K562 (cell line): Measurements from ENCODE around the gene PPFIA3. TPM values are rescaled to one million over a fixed set of nuclear protein-coding genes. Genes with fewer than 3 reads are reported as not detected.

Experiments used
- ATAC-seq: fragments of 200-7000 bp; cut with Tn5 transposase; 3 replicates; pipeline ENCODE4 v1.9.1; 2020; ENCODE audit warnings: moderate library complexity
- BruUV-seq: library from RNA; stranded (reverse); fragments of 400-500 nt; replicated peaks from 2 replicates; lab custom pipeline; 2021; lab: Mats Ljungman, UMichigan
- CTCF ChIA-PET: fragments of 300-600 bp; formaldehyde crosslinking; extraction: SDS; loops from one replicate; lab custom pipeline; 2021; ENCODE audit warnings: low intra/inter-chr PET ratio; lab: Yijun Ruan, JAX
- POLR2A ChIA-PET: fragments of 300-600, 350-650 bp; sonication (Branson Sonifier 250); formaldehyde crosslinking; extraction: SDS; loops from one replicate; lab custom pipeline; 2021; ENCODE audit warnings: antibody characterized with exemption, inconsistent platforms; lab: Yijun Ruan, JAX
- DNase-seq, 4 experiments: peaks; one replicate each; pipeline versions ENCODE4 v3.0.0 to v3.0.0-alpha.2; 2011 to 2018; ENCODE audit warnings: low spot score in 3 of 4, mixed read lengths in 3 of 4; ENCODE audit errors: extremely low read depth in 1 of 4
- FAIRE-seq: peaks from 2 replicates; lab custom pipeline; 2011; peaks lifted over from hg19 to GRCh38; lab: Jason Lieb, UNC
- H2AFZ ChIP-seq: 2 replicates; pipeline ENCODE4 v1.6.0; 2011; ENCODE audit warnings: low read depth, low read length, control low read depth, inconsistent platforms
- H3K27ac ChIP-seq: fragments of 200-600 bp; 3 replicates; pipeline ENCODE4 v1.8.0; 2011; ENCODE audit warnings: low read depth, mild to moderate bottlenecking, control low read depth, inconsistent platforms, low read length, moderate library complexity, mixed read lengths; ENCODE audit errors: extremely low read depth
- H3K27me3 ChIP-seq, 2 experiments: fragments of 300-600 bp in 1 of 2; 2 replicates in 1 of 2; 3 replicates in 1 of 2; pipeline versions ENCODE4 v1.6.0 to v1.8.0; 2011; ENCODE audit warnings: inconsistent platforms in 2 of 2, low read length in 2 of 2, mild to moderate bottlenecking in 1 of 2, mixed read lengths in 1 of 2, moderate library complexity in 1 of 2; ENCODE audit not compliant: control insufficient read depth in 2 of 2, insufficient read depth in 2 of 2
- H3K36me3 ChIP-seq: fragments of 300-600 bp; 3 replicates; pipeline ENCODE4 v1.8.0; 2011; ENCODE audit warnings: mild to moderate bottlenecking, low read length, inconsistent platforms; ENCODE audit not compliant: control insufficient read depth, insufficient read depth
- H3K4me1 ChIP-seq, 2 experiments: fragments of 200-600 bp in 1 of 2; replicated peaks in 1 of 2; 2 replicates in 1 of 2; 3 replicates in 1 of 2; pipeline versions ENCODE4 v1.5.1 to v1.8.0; 2011; ENCODE audit warnings: inconsistent platforms in 2 of 2, low read length in 2 of 2, mild to moderate bottlenecking in 1 of 2, mixed read lengths in 1 of 2, moderate library complexity in 1 of 2; ENCODE audit not compliant: control insufficient read depth in 2 of 2, insufficient read depth in 2 of 2
- H3K4me2 ChIP-seq: 2 replicates; pipeline ENCODE4 v1.6.1; 2011; ENCODE audit warnings: low read length, control low read depth, inconsistent platforms, mixed read lengths; ENCODE audit not compliant: insufficient read depth
- H3K4me3 ChIP-seq: fragments of 200-600 bp; sonication (generic), shearing (Covaris generic); 2 replicates; pipeline ENCODE4 v1.5.1; 2016; ENCODE audit warnings: control low read depth, inconsistent platforms
- H3K79me2 ChIP-seq: fragments of 200-600 bp; 3 replicates; pipeline ENCODE4 v1.8.0; 2011; ENCODE audit warnings: low read length, inconsistent platforms; ENCODE audit not compliant: control insufficient read depth, insufficient read depth
- H3K9ac ChIP-seq, 2 experiments: 2 replicates each; pipeline versions ENCODE4 v1.6.0 to v1.6.1; 2011; ENCODE audit warnings: low read depth in 2 of 2, low read length in 2 of 2, control low read depth in 1 of 2, inconsistent platforms in 1 of 2, mild to moderate bottlenecking in 1 of 2, mixed read lengths in 1 of 2; ENCODE audit not compliant: insufficient read depth in 1 of 2
- H3K9me1 ChIP-seq: one replicate; pipeline ENCODE4 v1.6.0; 2011; ENCODE audit warnings: inconsistent platforms, mild to moderate bottlenecking, low read length, moderate library complexity; ENCODE audit not compliant: control insufficient read depth, insufficient read depth
- H3K9me3 ChIP-seq: replicated peaks from 2 replicates; pipeline ENCODE4 v1.5.1; 2011; ENCODE audit warnings: low read depth, low read length, inconsistent platforms; ENCODE audit not compliant: control insufficient read depth, insufficient read depth
- H4K20me1 ChIP-seq: replicated peaks from 2 replicates; pipeline ENCODE4 v1.6.1; 2011; ENCODE audit warnings: low read length, inconsistent platforms, mixed read lengths; ENCODE audit not compliant: control insufficient read depth, insufficient read depth
- EZH2 ChIP-seq: IDR thresholded peaks from 2 replicates; pipeline ENCODE4 v1.6.1; 2012; ENCODE audit warnings: low read depth, mild to moderate bottlenecking, inconsistent platforms, low read length, borderline replicate concordance
- GATA2 ChIP-seq: sonication (generic); formaldehyde crosslinking; IDR thresholded peaks from 2 replicates; pipeline ENCODE4 v1.4.0; 2020; ENCODE audit warnings: mild to moderate bottlenecking, missing genetic modification reagents
- HDAC1 ChIP-seq, 2 experiments: fragments of 450-650 bp; IDR thresholded peaks; 2 replicates each; pipeline ENCODE4 v1.6.1; 2016 to 2017; ENCODE audit warnings: inconsistent platforms in 1 of 2, mild to moderate bottlenecking in 1 of 2, moderate library complexity in 1 of 2
- JUND ChIP-seq, 2 experiments: IDR thresholded peaks; 2 replicates in 1 of 2; 3 replicates in 1 of 2; pipeline ENCODE4 v1.6.1; 2011; ENCODE audit warnings: borderline replicate concordance in 2 of 2, low read depth in 2 of 2, low read length in 2 of 2, improper control_type of control experiment in 1 of 2, missing biosample characterization in 1 of 2, missing genetic modification characterization in 1 of 2, missing genetic modification reagents in 1 of 2
- LARP7 ChIP-seq: fragments of 450-650 bp; IDR thresholded peaks from 2 replicates; pipeline ENCODE4 v1.6.1; 2016
- MAFK ChIP-seq: IDR thresholded peaks from 2 replicates; pipeline ENCODE4 v1.6.1; 2011; ENCODE audit warnings: low read length, improper control_type of control experiment
- RFX5 ChIP-seq: IDR thresholded peaks from 2 replicates; pipeline ENCODE4 v1.6.1; 2011; ENCODE audit warnings: low read depth, mild to moderate bottlenecking, improper control_type of control experiment, low read length
- RFX7 ChIP-seq: fragments of 250-450 bp; sonication (Bioruptor Pico); IDR thresholded peaks from 2 replicates; pipeline ENCODE4 v1.5.1; 2021; ENCODE audit warnings: mild to moderate bottlenecking
- SRF ChIP-seq, 2 experiments: fragments of 250-450, 450-650 bp in 1 of 2; sonication (Bioruptor Pico) in 1 of 2; sonication (generic) in 1 of 2; formaldehyde crosslinking; IDR thresholded peaks; 2 replicates each; pipeline versions ENCODE4 v1.5.0 to v1.5.1; 2020 to 2022; ENCODE audit warnings: mild to moderate bottlenecking in 1 of 2, missing genetic modification reagents in 1 of 2
- TAF9B ChIP-seq: fragments of 450-650 bp; IDR thresholded peaks from 2 replicates; pipeline ENCODE4 v1.6.1; 2018; ENCODE audit warnings: mild to moderate bottlenecking; ENCODE audit not compliant: partially characterized antibody
- ZNF232 ChIP-seq: sonication (generic); formaldehyde crosslinking; IDR thresholded peaks from 2 replicates; pipeline ENCODE4 v1.8.0; 2022; ENCODE audit warnings: mild to moderate bottlenecking, missing genetic modification reagents
- ZNF280A ChIP-seq: fragments of 450-650 bp; IDR thresholded peaks from 2 replicates; pipeline ENCODE4 v1.6.1; 2018; ENCODE audit warnings: mild to moderate bottlenecking, low read depth; ENCODE audit not compliant: partially characterized antibody
- WGBS: fragments of 100-300 bp; shearing (Covaris generic); methylation state at CpG from one replicate; pipeline ENCODE4 v1.1.6; 2016; ENCODE audit warnings: low coverage, mixed read lengths; ENCODE audit not compliant: insufficient coverage; ENCODE audit errors: missing lambda C conversion rate; 5-methylcytosine and 5-hydroxymethylcytosine counted together
- in situ Hi-C: fragments of 300-500 bp; cut with MboI; formaldehyde crosslinking; loops from 4 replicates; pipeline ENCODE4 v1.15.0; 2018; ENCODE audit warnings: inconsistent platforms, mixed read lengths
- intact Hi-C: fragments of 100-400 bp; cut with micrococcal nuclease; formaldehyde crosslinking; loops from 2 replicates; pipeline ENCODE4 v1.14.2; 2022
- polyA plus RNA-seq, 8 experiments: library from polyadenylated mRNA; depleted of rRNA in 4 of 8; stranded (reverse) in 5 of 8; unstranded in 3 of 8; fragments of >200 nt; fragmentation: Nextera tagmentation in 2 of 8; fragmentation: Illumina TruSeq in 1 of 8; extraction: Ambion mirVana in 2 of 8; extraction: Trizol in 1 of 8; gene quantifications; 2 replicates each; pipeline versions ENCODE4 v1.2.1 to v1.2.3, GENCODE V29; 2011 to 2014; ENCODE audit warnings: inconsistent platforms in 1 of 8, missing spikeins in 1 of 8
- total RNA-seq, 7 experiments: library from RNA; depleted of rRNA in 6 of 7; stranded (reverse); fragments of >200 nt in 6 of 7; fragmentation: Illumina TruSeq in 2 of 7; extraction: Trizol in 2 of 7; gene quantifications; 2 replicates each; pipeline versions ENCODE4 v1.2.1 to v1.2.3, GENCODE V29; 2011 to 2021; ENCODE audit warnings: low replicate concordance in 1 of 7
- TF ChIP-seq, protein P1 (sequence below): sonication (generic); formaldehyde crosslinking; IDR thresholded peaks from 2 replicates; pipeline ENCODE4 v1.8.0; 2023; ENCODE audit warnings: missing genetic modification reagents, mild to moderate bottlenecking, borderline replicate concordance

PPFIA3 gene
- total and polyA plus RNA-seq, 9 of the 15 experiments (the other 6 are each of a cell fraction or from before 2014, with no cell fraction given) = 0.10 to 53.0 (median 17.6) TPM

GRCh38 chr19:49127674-49128544 is 8.6 kb downstream of the PPFIA3 start:
- peak overlapping the region; percentile 55 for H3K4me3 ChIP-seq
- H3K9me3 ChIP-seq = no peaks in the 10 kb centered on the region
- peak overlapping the region; percentile 100 for H3K4me2 ChIP-seq
- POLR2A ChIA-PET = interaction anchor here (0.6 to 3.1 kb wide), 10 partner anchors 8 to 72 kb away, joined by 3 to 15 read pairs (median 4); partner anchors contain the start of genes HRC and TRPM4
- in situ Hi-C loops = no loop called here
- CTCF ChIA-PET = no interaction called here
- H3K4me1 ChIP-seq = peaks cover 19 to 48% of the 10 kb centered on the region in 2 experiments
- peak overlapping the region; percentile 100 for H2AFZ ChIP-seq
- H4K20me1 ChIP-seq = no peaks in the 10 kb centered on the region
- WGBS = 5% methylated on average over 56 of the region's 63 CpGs
- peak overlapping the region; percentile 76 to 92 for H3K9ac ChIP-seq
- intact Hi-C loops = loop anchor here (2.0 kb wide), 1 partner anchor 15 kb away; no protein-coding TSS in a partner anchor
- no peaks in the 10 kb centered on the region for H3K27me3 ChIP-seq
- peak overlapping the region; percentile 74 for H3K27ac ChIP-seq
- ATAC-seq (peak; percentile 97), FAIRE-seq (peak; percentile 95), DNase-seq (peak; percentile 95 to 97 (median 96))
- TSS peak; percentile 82 for BruUV-seq
- H3K9me1 ChIP-seq = no peaks in the 10 kb centered on the region
- peaks cover 20% of the 10 kb centered on the region; the same call in 2 of the 3 replicates for H3K36me3 ChIP-seq
- peaks cover 17% of the 10 kb centered on the region; the same call in 2 of the 3 replicates for H3K79me2 ChIP-seq
- TF ChIP-seq JUND (IDR thresholded peaks at IDR 0.05; ENCODE audit: borderline replicate concordance, low read depth, low read length) = peak; percentile 36; the same call in 1 of the 2 replicates
- TF ChIP-seq JUND (tag; IDR thresholded peaks at IDR 0.05; ENCODE audit: borderline replicate concordance, low read depth, low read length) = peak; percentile 27; the same call in 1 of the 3 replicates
- TF ChIP-seq EZH2 = no peak
- TF ChIP-seq SRF (CRISPR knock-in tag; IDR thresholded peaks at IDR 0.05) = peak in 1 of 2 experiments; percentile 84; a peak in 2 of 4 replicates
- TF ChIP-seq, protein P1, sequence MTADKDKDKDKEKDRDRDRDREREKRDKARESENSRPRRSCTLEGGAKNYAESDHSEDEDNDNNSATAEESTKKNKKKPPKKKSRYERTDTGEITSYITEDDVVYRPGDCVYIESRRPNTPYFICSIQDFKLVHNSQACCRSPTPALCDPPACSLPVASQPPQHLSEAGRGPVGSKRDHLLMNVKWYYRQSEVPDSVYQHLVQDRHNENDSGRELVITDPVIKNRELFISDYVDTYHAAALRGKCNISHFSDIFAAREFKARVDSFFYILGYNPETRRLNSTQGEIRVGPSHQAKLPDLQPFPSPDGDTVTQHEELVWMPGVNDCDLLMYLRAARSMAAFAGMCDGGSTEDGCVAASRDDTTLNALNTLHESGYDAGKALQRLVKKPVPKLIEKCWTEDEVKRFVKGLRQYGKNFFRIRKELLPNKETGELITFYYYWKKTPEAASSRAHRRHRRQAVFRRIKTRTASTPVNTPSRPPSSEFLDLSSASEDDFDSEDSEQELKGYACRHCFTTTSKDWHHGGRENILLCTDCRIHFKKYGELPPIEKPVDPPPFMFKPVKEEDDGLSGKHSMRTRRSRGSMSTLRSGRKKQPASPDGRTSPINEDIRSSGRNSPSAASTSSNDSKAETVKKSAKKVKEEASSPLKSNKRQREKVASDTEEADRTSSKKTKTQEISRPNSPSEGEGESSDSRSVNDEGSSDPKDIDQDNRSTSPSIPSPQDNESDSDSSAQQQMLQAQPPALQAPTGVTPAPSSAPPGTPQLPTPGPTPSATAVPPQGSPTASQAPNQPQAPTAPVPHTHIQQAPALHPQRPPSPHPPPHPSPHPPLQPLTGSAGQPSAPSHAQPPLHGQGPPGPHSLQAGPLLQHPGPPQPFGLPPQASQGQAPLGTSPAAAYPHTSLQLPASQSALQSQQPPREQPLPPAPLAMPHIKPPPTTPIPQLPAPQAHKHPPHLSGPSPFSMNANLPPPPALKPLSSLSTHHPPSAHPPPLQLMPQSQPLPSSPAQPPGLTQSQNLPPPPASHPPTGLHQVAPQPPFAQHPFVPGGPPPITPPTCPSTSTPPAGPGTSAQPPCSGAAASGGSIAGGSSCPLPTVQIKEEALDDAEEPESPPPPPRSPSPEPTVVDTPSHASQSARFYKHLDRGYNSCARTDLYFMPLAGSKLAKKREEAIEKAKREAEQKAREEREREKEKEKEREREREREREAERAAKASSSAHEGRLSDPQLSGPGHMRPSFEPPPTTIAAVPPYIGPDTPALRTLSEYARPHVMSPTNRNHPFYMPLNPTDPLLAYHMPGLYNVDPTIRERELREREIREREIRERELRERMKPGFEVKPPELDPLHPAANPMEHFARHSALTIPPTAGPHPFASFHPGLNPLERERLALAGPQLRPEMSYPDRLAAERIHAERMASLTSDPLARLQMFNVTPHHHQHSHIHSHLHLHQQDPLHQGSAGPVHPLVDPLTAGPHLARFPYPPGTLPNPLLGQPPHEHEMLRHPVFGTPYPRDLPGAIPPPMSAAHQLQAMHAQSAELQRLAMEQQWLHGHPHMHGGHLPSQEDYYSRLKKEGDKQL (CRISPR knock-in tag) = no peak
- TF ChIP-seq ZNF280A = no peak
- 0 out of 2 replicates have a peak, but pooled peaks have one; percentile 10 for TF ChIP-seq RFX5
- peak in 1 of 2 experiments; percentile 97; a peak in 2 of 4 replicates for TF ChIP-seq HDAC1 (IDR thresholded peaks at IDR 0.05)
- 0 out of 2 replicates have a peak, but pooled peaks have one; percentile 72 for TF ChIP-seq ZNF232 (CRISPR knock-in tag)
- 0 out of 2 replicates have a peak, but pooled peaks have one; percentile 8 for TF ChIP-seq MAFK
- TF ChIP-seq LARP7 = no peak
- no peak for TF ChIP-seq RFX7 (CRISPR knock-in tag)
- TF ChIP-seq GATA2 (CRISPR knock-in tag) = peak; percentile 30; the same call in 1 of the 2 replicates
- no peak for TF ChIP-seq TAF9B
